Kidney (tissue), 14 donors: ENCODE data around the gene TRIM77. TPM values are rescaled to one million over a fixed set of nuclear protein-coding genes. Genes with fewer than 3 reads are reported as not detected.
"Not testable (repeated sequence)": the region's sequence is repeated elsewhere in the genome, so short reads cannot be mapped to it uniquely, and the experiment has no call there.

ENCODE experiments used
- DNase-seq, 5 donors: peaks; one replicate each; pipeline ENCODE4 v3.0.0-alpha.2; 2013 to 2020
- FAIRE-seq: peaks from 2 replicates; lab custom pipeline; 2012; peaks lifted over from hg19 to GRCh38; lab: Jason Lieb, UNC
- H3K27ac ChIP-seq, 2 donors: one replicate each; pipeline ENCODE4 v1.7.0; 2013; ENCODE audit warnings: low read depth in 2 of 2, low read length in 2 of 2, inconsistent platforms in 1 of 2
- H3K27me3 ChIP-seq: one replicate; pipeline ENCODE4 v1.7.1; 2013; ENCODE audit warnings: low read length, inconsistent platforms; ENCODE audit not compliant: control insufficient read depth, insufficient read depth
- H3K36me3 ChIP-seq, 3 donors: one replicate each; pipeline versions ENCODE4 v1.7.0 to v1.7.1; 2013; ENCODE audit warnings: low read length in 3 of 3, control low read depth in 1 of 3, inconsistent platforms in 1 of 3; ENCODE audit not compliant: insufficient read depth in 3 of 3, control insufficient read depth in 2 of 3
- H3K4me1 ChIP-seq, 3 donors: one replicate each; pipeline versions ENCODE4 v1.7.0 to v1.7.1; 2013; ENCODE audit warnings: low read length in 3 of 3, inconsistent platforms in 1 of 3, low read depth in 1 of 3; ENCODE audit not compliant: control insufficient read depth in 2 of 3, insufficient read depth in 2 of 3
- H3K4me3 ChIP-seq, 3 donors: one replicate each; pipeline versions ENCODE4 v1.7.0 to v1.8.1; 2013; ENCODE audit warnings: low read length in 3 of 3, control low read depth in 1 of 3, inconsistent platforms in 1 of 3
- H3K9ac ChIP-seq, 3 donors: one replicate each; pipeline versions ENCODE4 v1.7.0 to v1.7.1; 2013; ENCODE audit warnings: low read length in 3 of 3, control low read depth in 1 of 3, inconsistent platforms in 1 of 3
- H3K9me3 ChIP-seq, 3 donors: one replicate each; pipeline versions ENCODE4 v1.7.0 to v1.7.1; 2013; ENCODE audit warnings: low read length in 3 of 3, control low read depth in 1 of 3, inconsistent platforms in 1 of 3; ENCODE audit not compliant: control insufficient read depth in 2 of 3, insufficient read depth in 1 of 3
- CTCF ChIP-seq: IDR thresholded peaks from 3 replicates; pipeline ENCODE4 v1.5.1; 2012; ENCODE audit warnings: mild to moderate bottlenecking, moderate library complexity, borderline replicate concordance; ENCODE audit not compliant: insufficient read depth; ENCODE audit errors: extremely low read depth
- intact Hi-C: fragments of 100-400 bp; cut with DNase I; formaldehyde crosslinking; loops from one replicate; pipeline ENCODE4 v1.11.1; 2022
- polyA plus RNA-seq: library from polyadenylated mRNA; stranded (reverse); fragments of 350-450 nt; fragmentation: Illumina TruSeq; extraction: RNeasy Lipid Tissue Mini Kit (QIAGEN cat#74804); gene quantifications from one replicate; pipeline ENCODE4 v1.2.3, GENCODE V29; 2014; ENCODE audit warnings: low read depth, low replicate concordance; ENCODE audit not compliant: insufficient read depth
- total RNA-seq: library from RNA; stranded (reverse); fragmentation: NEBNext Ultra II Directional; extraction: Animal tissue kit (Norgen Biotek cat#: 25700); gene quantifications from one replicate; pipeline ENCODE4 v1.2.1, GENCODE V29; 2021
- donor health status: control.
- donor health status: control.
- donor health status: control.
- donor health status: control.
- donor health status: control.
- donor health status: DM: yes; HTN: yes; CAD: no.
- donor health status: Normal renal cell carcinoma (clear cell type).

TRIM77 gene
- total and polyA plus RNA-seq, 2 donors from 2014 or later, result not detected

GRCh38 chr11:89737116-89737515 is 27.0 kb downstream of the TRIM77 start:
- no peaks in the 10 kb centered on the region for H3K27me3 ChIP-seq
- FAIRE-seq (no peak), DNase-seq (no peak)
- TF ChIP-seq CTCF, result no peak
- no peak overlapping the region for H3K27ac ChIP-seq
- intact Hi-C loops, result no loop called here
- no peaks in the 10 kb centered on the region for H3K9me3 ChIP-seq
- no peaks in the 10 kb centered on the region for H3K4me1 ChIP-seq
- no peak overlapping the region for H3K9ac ChIP-seq
- H3K36me3 ChIP-seq, result no peaks in the 10 kb centered on the region
- H3K4me3 ChIP-seq, result no peak overlapping the region

GRCh38 chr11:89741406-89741805 is 31.3 kb downstream of the TRIM77 start:
- FAIRE-seq, H3K27ac ChIP-seq, intact Hi-C loops, H3K9me3 ChIP-seq, DNase-seq, H3K36me3 ChIP-seq, H3K27me3 ChIP-seq, H3K4me1 ChIP-seq, H3K9ac ChIP-seq, H3K4me3 ChIP-seq: not testable (repeated sequence)

- H3K4me3 ChIP-seq, H3K27me3 ChIP-seq, H3K4me1 ChIP-seq, DNase-seq, intact Hi-C loops, FAIRE-seq, H3K27ac ChIP-seq, H3K9ac ChIP-seq, H3K9me3 ChIP-seq, H3K36me3 ChIP-seq: not testable (repeated sequence)
Measured at GRCh38 chr11:89744158-89744557, 34.1 kb downstream of the TRIM77 start.

GRCh38 chr11:89750822-89751221 is 40.7 kb downstream of the TRIM77 start:
- DNase-seq, H3K27ac ChIP-seq, FAIRE-seq, intact Hi-C loops, H3K9me3 ChIP-seq, H3K4me1 ChIP-seq, H3K9ac ChIP-seq, H3K4me3 ChIP-seq, H3K27me3 ChIP-seq, H3K36me3 ChIP-seq: not testable (repeated sequence)

Other genes with a start within 250 kb of the TRIM77 start
- gene NOX4, start 218.9 kb upstream of the TRIM77 start, total RNA-seq, result 13.0 TPM
- gene NOX4, start 218.9 kb upstream of the TRIM77 start, polyA plus RNA-seq, result 370 TPM
- gene TRIM49, start 98.3 kb downstream of the TRIM77 start, total RNA-seq, result not detected
- gene TRIM49, start 98.3 kb downstream of the TRIM77 start, polyA plus RNA-seq, result not detected
- not detected for gene TRIM64B, start 168.2 kb downstream of the TRIM77 start, total RNA-seq
- gene TRIM64B, start 168.2 kb downstream of the TRIM77 start, polyA plus RNA-seq, result not detected
- gene TRIM49D1, start 211.9 kb downstream of the TRIM77 start, total RNA-seq, result not detected
- not detected for gene TRIM49D1, start 211.9 kb downstream of the TRIM77 start, polyA plus RNA-seq
- not detected for gene TRIM49D2, start 213.8 kb downstream of the TRIM77 start, total RNA-seq
- not detected for gene TRIM49D2, start 213.8 kb downstream of the TRIM77 start, polyA plus RNA-seq